ENCODE results near the gene GNPDA1.

The GNPDA1 gene

DNA sequence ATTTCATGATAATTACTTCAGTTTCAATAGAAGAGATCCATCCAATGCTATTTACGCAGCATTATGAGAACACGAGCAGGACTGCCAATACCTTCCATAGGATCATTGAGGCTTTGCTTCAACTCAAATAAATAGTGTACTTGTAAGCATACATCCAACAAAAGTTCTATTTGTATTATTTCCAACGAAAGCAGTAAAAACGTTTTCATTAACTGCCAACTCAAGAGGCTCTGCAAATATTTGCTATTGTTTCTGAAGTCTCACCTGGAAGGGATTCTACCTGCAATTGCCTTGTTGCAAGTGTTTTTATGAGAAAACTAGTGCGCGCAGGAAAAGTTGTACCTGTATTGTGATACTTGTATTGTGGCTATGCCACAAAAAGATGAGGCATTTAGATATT, 11.0 kb upstream of the GNPDA1 start:
- no peak for DNase-seq (ENCODE audit: low read depth in 2 of 2)

DNA sequence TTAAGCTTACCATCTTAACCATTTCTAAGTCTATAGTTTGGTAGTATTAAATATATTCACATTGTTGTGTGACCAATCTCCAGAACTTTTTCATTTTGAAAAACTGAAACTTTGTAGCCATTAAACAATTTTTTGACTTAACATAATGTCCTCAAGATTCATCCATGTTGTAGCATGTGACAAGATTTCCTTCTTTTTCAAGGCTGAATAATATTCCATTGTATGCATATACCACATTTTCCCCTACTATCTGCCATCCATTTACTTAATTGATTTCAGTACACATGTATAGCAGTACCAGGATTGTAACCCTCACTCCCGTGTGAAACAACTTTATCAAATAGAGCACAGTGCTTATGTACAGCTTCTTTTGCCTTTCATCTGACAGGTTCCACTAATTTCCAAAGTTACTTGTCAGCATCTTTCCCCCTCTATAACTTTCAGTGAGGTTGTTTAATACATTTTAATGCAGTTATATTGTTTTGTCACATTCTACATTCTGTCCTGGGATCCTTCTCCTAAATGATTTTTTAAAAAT, 7.4 kb upstream of the GNPDA1 start:
- DNase-seq (ENCODE audit: low read depth in 2 of 2): no peak

DNA sequence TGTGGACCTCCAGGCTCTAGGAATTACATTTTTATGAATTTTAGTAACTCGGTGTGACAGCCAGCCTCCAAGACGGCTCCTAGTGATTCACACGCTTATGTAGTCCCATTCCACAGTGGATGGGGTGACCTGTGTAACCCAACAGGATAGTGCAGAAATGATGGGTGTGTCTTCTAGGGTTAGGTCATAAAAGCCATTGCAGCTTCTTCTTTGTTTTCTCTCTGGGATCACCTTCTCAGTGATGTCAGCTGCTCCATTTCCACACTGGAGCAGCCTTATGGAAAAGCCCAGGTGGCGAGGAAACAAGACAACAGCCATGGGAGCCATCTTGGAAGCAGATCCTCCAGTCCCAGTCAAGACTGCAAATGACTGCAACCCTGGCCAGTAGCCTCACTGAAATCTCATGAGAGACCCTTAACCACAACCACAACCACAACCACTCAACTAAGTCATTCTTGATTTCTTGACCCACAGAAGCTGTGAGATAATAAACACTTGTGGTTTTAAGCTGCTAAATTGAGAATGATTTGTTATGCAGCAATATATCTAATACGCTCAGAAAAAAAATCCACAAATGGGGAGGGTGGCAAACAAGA, 5.1 kb upstream of the GNPDA1 start:
- DNase-seq (ENCODE audit: low read depth in 2 of 2): peak; percentile 44 to 58

DNA sequence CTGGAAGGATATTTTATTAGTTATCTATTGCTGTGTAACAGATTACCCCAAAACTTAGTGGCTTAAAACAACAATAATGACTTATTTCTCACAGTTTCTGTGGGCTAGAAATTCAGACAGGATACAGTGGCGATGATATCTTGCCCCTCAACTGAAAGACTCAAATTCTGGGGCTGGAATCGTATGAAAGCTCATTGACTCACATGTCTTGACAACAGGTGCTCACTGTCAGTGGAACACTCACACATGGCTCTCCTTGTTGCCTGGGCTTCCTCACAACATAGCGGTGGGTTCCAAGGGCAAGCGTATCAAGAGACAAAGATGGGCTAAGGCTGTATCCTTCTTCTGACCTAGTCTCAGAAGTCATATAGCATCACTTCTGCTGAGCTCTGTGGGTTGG, 3.7 kb upstream of the GNPDA1 start:
- DNase-seq (ENCODE audit: low read depth in 2 of 2): no peak

DNA sequence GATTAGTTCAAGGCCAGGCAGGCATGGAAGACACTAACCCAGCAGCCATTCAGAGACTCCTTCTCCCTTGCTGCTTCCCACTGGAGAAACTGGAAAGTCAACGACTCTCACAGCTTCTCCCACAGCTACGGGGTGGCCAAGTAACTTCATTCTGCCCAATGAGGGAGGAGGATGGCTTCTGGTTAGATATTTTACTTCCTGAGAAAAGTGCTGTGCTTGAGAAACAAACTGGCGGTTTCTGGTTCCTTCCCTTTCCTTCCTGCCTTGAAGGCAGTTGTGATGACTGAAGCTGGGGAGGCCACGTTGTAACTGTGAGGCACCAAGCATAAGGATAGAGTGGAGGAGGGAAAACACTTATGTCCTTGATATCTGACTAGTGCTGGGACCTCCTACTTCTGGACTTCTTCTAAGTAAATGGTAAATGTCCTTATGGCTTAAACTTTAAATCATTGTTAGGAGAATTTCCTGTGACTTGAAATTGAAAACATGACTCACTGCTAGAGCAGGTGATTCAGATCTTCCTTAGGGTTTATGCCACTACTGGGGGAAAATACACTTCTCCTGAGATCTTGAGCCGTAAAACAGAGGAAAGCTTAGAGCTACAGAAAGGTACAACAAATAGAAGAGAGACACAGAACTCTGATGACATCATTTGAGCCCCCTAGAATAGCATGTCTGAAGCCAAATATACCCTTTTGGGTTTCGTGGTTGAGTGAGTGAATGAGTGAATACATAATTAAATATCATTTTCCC, 3.1 kb upstream of the GNPDA1 start:
- DNase-seq (ENCODE audit: low read depth in 2 of 2): no peak

DNA sequence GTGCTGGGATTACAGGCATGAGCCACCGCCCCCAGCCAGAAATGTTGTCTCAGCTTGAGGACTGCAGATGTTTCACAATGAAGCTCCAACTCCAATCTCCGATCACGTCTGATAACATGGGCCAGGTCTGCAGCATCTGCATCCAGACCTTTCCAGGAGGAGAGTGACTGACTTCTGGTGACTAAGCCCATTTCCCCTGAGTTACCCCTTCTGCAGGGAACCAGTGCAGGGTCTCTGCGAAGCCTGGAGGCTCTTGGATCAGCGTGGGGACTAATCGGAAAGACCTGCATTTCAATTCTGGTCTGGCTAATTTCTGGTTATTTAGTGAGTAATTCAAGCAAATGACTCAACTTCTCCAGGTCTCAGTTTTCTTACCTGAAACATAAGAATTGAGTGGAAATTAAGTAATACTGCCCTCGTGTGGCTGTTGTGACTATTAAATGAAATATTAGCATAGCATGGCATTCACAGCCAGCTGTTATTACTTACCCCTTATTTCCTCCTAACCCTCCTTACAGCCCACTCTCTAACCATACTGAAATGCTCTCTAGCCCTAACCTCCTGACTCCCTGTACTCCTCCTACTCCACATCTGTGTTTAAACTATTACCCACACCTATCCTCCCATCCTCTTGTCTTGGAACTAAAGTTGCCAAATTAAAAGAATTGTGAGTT, 2.2 kb upstream of the GNPDA1 start:
- DNase-seq (ENCODE audit: low read depth in 2 of 2): peak; percentile 10 to 13

DNA sequence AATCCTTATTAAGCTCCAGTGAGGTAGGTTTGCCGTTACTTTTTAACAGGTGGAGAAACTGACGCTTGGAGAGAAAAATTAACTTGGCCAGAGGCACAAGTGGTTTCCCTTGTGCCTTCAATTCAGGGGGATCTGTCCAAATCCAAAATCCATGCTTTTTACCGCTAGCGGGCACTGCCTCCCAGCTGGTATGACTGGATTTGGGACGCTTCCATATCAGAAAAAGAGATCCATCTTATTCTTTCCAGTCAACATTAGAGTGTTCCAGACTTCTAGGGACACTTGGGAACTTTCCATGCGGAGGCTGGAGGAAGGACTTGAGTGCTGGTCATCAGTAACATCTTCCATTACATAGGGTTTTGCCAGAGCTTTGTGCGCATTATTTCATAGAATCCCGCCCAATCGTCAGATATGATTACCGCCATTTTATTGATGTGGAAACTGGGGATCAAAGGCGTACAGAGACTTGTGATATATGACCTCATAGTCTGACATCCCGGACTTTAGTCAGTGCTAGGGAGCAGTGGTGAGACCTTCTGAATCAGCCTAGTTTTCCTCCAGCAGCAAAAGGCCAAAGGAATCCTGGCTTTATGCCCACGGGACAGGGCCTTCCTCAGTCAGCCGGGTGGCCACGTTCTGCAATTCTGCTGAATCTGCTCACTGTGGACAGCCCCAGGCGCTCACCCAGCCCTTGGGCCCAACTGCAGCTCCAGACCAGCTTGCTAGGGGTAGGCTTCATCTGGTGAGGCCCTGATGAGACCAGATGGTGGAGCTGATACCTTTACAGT, 1.1 kb upstream of the GNPDA1 start:
- no peak for DNase-seq (ENCODE audit: low read depth in 2 of 2)

DNA sequence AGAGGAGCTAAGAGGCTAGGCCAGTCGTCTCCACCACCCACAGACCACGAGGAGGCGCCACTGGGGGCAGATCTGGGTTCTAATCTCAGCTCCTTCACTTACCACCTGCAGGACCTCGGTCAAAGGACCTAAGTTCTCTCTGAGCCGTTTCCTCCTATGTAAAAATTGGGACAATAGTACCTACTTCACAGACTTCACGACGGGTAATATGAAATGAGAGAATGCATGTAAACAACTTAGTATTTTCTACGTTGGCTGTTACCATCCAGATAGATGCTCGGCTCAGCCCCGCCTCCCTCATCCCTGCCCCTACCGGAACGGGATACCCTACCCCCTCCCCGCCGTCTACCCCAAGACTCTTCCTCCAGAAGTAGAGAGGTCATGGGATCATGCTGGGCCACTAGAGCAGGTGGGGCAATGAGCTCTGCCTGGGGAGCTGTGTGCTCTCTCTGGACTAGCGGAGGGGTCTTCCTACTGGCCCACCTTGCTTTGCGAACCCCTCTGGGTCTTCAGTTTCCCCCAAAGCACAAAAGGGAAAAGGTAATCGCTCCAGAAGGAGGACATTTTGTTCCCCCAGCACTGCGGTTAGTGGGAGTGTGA, 541 bp downstream of the GNPDA1 start:
- no peak for DNase-seq (ENCODE audit: low read depth in 2 of 2)

DNA sequence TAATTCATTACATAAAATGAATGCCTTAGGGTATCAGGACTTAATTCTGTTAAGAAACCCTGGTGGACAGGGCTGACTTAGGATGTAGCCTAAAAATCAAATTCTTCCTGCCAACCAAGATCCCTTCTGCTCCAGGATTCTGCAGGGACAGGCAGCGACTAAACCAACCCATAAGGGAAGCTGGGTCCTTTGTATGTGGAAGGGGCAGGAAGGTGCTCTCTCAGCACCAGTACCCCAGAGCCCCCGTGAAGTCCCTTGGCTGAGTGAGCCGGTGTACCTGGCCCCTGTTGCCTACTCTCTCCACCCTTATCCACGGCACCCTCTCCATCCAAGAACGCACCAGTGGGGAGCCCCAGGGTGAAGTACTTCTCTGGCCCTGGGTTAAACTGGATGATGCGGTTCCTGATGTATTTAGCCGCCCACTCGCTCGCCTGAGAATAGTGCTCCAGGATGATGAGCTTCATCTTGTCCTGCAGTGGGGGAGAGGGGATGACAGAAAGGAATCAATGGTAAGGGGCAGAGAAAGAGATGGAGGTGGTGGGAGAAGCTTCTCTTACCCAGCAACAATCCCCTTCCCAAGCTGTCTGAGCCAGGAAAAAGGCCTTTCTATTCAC, 1.1 kb downstream of the GNPDA1 start:
- DNase-seq (ENCODE audit: low read depth in 2 of 2): no peak

DNA sequence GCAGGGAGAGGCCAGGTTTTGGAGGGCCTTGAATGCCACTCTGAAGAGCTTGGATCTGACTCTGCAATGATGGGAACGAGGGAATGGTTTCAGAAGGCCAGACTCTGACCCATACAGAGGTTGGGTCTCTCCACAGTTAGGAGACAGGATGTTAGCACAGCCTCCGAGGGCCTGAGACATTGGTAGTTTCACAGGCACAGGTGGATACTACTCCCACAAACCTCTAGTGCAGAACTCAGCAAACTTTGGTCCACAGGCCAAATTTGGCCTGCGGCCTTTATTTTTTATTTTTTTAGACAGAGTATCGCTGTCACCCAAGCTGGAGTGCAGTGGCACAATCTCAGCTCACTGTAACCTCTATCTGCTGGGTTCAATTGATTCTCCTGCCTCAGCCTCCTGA, 2.9 kb downstream of the GNPDA1 start:
- DNase-seq (ENCODE audit: low read depth in 2 of 2): no peak

DNA sequence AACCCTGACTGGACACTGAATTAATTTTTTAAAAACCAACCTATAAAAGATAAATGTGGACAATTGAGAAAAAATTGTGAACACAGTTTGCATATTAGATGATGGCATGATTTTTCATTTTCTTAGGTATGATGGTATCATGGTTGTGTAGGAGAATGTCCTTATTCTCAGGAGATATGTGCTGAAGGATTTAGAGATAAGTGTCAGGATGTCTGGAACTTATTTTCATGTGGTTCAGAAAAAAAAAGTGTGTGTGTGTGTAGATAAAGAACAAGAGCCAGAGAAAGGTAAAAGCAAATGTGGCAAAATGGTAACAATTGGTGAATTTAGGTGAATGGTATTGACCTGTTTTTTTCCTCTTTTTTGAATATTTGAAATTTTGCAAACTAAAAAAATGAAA, 4.0 kb downstream of the GNPDA1 start:
- no peak for DNase-seq (ENCODE audit: low read depth in 2 of 2)

DNA sequence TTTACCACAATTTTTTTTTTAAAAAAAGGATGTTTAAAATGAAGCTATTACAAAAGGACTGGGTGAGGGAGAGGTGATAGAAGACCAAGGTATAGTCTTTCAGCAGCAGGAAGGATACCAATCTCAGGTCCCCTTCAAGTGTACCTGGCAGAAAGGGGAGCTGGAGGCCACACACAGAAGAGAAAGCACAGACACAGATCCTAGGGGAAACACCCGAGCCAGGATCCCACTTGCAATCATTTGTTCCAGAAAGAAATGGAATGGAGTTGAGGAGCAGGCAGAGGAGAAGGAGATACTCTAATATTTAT, 5.6 kb downstream of the GNPDA1 start:
- DNase-seq (ENCODE audit: low read depth in 2 of 2): no peak

DNA sequence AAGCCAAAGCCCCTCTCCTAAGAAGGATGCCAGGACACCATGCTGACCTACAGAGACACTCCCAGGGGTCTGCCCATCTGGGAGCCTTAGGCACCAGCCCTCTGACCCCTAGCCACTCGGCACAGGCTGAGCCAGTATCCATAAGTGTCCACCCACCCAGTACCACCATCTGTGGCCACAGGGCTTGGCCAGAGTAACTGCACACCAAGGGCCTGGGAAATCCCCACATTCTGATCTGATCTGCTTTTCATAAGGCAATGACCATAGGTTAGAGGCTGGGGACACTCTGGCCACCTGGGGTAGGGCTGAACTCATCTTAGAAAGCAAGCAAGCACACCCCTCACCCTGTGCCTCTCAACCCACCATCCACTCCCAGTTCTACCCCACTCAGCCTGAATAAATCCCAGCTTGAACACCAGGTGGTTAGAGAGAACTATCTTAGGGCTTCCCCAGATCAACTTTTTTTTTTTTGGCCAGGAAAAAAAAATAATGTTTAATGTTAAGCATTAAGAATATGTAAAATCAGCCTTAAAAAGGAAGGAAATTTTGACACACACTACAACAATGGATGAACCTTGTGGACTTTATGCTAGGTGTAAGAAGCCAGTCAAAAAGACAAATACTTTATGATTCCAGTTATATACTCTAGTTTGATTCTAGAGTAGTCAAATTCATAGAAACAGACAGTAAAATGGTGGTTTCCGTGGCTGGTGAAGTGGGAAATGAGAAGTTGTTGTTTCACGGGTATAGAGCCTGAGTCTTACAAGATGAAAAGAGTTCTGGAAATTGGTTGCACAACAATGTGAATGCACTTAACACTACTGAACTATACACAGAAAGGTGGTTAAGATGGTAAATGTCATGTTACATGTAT, 6.2 kb downstream of the GNPDA1 start:
- DNase-seq (ENCODE audit: low read depth in 2 of 2): no peak

DNA sequence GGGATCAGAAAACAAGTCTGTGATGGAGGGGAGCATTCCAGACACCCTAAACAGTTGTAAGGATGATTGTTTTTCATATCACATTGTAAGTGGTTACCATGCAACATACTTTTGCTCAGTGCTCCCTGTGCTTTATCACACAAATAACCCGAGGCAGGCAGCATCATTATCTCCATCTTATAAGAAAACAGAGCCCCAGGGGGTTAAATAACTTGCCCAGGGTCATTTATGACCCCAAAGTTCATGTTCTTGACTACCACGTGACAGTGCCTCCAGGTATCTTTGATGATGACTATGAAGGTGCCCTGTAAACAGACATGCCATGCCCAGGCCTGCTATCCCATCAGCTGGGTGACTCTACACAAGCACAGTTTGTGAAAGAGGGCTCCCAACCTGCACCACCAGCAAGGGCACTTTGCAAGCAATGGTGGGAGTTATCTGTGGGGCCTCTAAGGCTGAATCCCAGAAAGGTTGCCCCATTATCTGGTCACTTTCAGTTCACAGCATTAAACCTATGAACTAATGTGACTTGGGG, 9.5 kb downstream of the GNPDA1 start:
- DNase-seq (ENCODE audit: low read depth in 2 of 2): no peak

DNA sequence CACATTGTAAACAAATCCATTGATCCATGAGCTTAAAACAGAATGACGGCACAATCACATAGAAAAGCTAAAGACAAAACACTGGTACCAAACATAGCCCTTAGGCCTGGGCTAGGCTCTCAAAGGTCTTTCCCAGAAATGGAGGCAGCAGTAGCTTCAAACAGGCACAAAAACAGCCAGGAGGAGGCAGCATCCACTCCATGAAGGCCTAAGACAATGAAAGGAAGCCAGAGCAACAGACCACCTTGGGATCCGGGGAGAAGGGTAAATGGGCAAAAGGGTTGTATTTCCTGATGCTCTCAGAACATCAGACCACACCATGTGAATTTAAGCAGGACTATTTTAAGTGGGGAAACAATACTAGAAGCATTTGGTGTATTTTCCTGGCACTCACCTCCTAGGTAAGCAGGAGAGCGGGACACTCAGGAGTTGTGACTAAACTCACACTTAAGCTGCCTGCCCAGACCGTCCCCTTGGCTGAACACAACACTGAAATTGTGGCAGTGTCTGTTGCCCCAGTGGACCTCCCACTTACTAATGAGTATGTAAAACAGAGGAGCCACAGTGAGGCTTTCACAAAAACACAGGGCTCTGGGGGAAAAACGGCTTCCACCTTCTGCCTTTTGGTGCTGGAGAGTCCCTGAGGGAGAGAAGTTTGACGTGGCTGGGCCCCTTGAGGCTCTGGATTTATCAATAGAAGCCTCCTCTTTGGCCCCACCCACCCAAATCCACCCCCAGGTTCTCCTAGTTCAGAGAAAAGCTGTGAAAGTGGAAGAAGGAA, 11.9 kb downstream of the GNPDA1 start:
- no peak for DNase-seq (ENCODE audit: low read depth in 2 of 2)

DNA sequence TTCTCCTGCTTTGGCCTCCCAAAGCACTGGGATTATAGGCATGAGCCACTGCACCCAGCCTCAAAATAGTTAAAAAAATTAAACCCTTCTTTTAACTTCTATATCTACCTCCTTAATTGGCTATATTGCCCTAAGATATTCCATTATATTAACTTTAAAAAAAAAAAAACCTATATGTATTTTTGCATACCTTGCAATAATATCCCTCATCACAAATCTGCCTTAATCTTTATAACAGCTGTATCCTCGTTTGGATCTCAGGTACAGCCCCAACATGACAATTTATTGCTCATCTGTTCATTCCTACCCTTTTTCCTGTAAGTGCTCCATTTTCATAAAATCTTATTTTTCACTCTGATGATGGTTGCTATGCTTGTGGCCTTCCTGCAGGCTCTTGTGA, 12.7 kb downstream of the GNPDA1 start:
- no peak for DNase-seq (ENCODE audit: low read depth in 2 of 2)

DNA sequence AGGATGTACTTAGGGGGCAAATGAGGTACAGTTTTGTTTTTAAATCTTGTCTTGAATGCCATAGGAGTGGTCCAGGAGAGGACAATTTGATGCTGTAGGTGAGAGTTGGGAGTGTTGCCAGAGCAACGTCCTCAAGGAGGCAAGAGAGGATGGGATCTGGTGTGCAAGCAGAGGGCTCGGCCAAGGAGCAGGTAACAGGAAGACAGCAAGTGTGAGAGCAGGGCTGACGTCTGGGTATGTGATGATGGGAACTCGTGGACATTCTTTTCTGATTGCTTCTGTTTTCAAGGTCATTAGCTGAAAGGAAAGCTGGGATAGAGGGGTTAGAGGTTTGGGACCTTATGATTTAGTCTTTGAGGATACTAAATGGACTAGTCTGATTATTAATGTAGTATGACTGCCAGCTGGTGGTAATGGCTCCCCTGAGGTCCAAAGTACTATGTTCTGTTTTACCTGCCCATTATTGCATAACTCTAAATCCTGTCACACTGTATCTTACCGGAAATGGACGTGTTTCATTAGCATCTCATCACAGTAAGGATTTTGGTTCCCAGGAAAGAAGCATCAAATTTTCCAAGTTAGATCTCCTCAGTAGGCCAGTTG, 15.4 kb downstream of the GNPDA1 start:
- no peak for DNase-seq (ENCODE audit: low read depth in 2 of 2)

DNA sequence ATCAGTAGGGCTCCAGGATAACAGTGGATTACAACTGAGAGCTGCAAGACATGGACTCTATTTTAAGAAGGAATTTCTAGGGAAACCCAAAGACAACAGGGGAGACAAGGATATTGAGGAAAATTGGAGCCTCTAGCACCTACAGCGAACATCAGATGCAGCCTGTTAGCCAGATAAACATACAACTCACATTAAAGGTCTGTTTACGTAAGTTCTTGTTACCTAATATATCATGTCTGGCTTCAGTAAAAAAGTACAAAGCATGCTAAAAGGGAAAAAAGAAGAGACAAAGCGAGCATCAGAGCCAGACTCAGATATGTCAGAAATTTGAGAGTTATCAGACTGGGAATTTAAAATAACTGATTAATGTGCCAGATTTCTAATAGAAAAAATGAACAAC, 17.2 kb downstream of the GNPDA1 start:
- DNase-seq (ENCODE audit: low read depth in 2 of 2): no peak

DNA sequence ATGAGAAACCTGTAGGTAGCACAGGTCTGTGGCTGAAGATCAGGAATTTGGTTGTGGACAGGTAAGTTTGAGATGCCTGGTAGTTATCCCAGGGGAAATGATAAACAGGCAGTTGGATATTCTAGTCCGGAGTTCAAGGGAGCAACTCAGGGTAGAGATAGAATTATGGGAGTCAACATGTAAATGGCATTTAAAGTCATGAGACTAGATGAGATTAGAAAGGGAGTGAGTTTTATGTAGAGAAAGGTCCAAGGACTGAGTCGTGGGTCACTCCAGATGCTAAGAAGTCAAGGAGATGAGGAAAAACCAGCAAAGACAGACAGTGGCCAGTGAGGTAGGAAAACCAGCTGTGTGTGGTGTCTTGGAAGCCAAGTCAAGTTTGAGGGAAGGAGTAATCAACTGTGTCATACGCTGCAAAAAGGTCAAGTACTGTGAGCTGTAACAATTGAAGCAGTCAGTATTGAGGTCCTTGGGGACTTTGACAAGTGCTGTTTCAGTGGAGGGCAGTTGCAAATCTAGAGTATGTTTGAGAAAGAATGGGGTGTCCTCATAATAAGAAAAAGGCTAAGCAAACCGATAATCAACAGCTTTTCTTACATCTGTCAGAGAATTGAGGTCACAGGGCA, 18.2 kb downstream of the GNPDA1 start:
- DNase-seq (ENCODE audit: low read depth in 2 of 2): no peak
